Measurements from ENCODE around the gene GEMIN5.

The GEMIN5 gene

DNA sequence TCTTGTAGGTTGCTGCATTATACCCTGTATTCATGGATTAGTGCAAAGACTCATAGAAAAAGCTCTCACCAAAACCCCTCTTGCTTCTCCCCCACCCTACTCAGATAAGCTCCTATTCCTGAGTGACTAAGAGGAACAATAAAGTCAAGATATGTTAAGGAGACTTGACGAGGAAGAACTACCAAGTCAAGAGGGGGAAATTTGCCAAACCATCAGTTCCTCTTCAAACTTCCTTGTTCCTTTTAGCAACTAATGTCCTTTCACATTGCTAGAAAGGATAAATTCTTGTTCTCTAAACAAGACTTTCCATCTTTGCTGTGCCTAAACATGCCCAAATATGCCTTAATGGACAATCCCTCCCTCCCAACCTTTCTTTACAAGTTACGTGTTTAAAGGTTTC lies 52.6 kb downstream of the GEMIN5 start:
- TF ChIP-seq, protein P1, sequence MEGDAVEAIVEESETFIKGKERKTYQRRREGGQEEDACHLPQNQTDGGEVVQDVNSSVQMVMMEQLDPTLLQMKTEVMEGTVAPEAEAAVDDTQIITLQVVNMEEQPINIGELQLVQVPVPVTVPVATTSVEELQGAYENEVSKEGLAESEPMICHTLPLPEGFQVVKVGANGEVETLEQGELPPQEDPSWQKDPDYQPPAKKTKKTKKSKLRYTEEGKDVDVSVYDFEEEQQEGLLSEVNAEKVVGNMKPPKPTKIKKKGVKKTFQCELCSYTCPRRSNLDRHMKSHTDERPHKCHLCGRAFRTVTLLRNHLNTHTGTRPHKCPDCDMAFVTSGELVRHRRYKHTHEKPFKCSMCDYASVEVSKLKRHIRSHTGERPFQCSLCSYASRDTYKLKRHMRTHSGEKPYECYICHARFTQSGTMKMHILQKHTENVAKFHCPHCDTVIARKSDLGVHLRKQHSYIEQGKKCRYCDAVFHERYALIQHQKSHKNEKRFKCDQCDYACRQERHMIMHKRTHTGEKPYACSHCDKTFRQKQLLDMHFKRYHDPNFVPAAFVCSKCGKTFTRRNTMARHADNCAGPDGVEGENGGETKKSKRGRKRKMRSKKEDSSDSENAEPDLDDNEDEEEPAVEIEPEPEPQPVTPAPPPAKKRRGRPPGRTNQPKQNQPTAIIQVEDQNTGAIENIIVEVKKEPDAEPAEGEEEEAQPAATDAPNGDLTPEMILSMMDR (IDR thresholded peaks at IDR 0.05; ENCODE audit: low read depth, low read length): no peak
- H3K4me3 ChIP-seq (replicated peaks in 1 of 2; ENCODE audit: low read depth in 2 of 2, low read length in 2 of 2): no peak overlapping the region
- no peak for DNase-seq (ENCODE audit: low read depth in 2 of 2)

DNA sequence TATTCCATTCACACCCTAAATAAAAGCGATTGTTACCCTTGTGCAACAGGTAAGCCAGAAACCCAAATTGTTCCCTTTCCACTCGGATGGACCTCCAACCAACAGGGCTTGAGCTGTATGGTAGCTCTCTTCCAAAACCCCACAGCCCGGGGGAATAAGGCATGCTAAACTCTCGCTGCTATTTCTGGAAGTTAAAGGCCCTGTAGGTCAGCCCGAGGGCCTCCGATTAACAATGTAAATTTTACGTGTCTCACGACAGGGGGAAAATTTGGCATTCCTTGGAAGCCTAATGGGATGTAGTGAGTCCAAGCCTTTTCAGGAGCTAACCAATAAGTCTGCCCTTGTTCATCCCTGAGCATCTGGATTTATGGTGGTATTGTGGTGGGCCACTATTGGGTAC lies 53.6 kb downstream of the GEMIN5 start:
- TF ChIP-seq, protein P1 (IDR thresholded peaks at IDR 0.05; ENCODE audit: low read depth, low read length): no peak
- no peak overlapping the region for H3K4me3 ChIP-seq (replicated peaks in 1 of 2; ENCODE audit: low read depth in 2 of 2, low read length in 2 of 2)
- DNase-seq (ENCODE audit: low read depth in 2 of 2): no peak

DNA sequence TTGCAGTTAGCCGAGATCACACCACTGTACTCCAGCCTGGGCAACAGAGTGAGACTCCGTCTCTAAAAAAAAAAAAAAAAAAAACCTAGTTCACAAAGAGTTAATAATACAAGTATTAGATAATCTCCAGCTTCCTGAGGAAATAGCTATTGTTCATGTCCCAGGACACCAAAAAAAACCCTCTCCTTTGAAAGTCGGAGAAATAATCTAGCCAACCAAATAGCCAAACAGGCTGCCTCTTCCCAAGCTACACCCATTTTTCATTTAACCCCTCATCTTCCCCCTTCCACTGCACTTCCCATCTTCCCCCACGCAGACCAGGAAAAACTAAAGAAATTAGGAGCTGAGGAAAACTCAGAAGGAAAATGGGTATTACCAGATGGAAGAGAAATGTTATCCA lies 56.0 kb downstream of the GEMIN5 start:
- DNase-seq (ENCODE audit: low read depth in 2 of 2): peak; percentile 38 to 49
- TF ChIP-seq, protein P1 (IDR thresholded peaks at IDR 0.05; ENCODE audit: low read depth, low read length): no peak
- H3K4me3 ChIP-seq (replicated peaks in 1 of 2; ENCODE audit: low read depth in 2 of 2, low read length in 2 of 2): no peak overlapping the region

DNA sequence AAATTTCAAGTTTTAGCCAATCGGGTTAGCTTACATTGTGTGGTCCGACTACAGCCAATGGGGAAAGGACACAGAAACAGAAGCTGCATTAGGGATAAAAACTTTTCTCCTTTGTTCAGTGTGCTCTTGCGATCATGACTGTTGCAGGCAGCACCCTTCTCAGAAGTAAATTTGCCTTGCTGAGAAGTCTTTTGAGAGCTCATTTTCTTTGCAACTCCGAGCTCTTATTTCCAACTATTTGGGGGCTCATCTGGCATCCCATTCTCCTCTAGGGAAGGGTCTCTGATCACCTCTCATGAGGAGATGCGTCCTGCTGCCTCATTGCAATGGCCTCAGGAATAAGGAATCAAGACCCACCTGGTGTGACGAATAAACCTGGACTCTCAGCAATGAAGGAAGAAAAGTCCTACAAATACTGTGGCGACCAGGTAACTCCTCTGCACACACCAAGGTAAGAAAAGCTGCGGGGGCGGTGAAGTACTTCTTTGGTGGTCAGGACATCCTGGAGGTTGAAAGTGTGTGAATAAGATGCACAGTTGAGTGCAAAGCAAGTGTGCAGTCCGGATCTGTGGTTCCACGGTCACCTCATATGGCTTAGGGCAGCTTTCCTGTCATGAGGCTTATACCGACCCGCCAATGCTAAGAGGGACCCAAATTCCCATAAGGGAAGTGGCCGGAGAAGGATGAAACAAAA lies 59.2 kb downstream of the GEMIN5 start:
- H3K4me3 ChIP-seq (replicated peaks in 1 of 2; ENCODE audit: low read depth in 2 of 2, low read length in 2 of 2): no peak overlapping the region
- TF ChIP-seq, protein P1 (IDR thresholded peaks at IDR 0.05; ENCODE audit: low read depth, low read length): no peak
- no peak for DNase-seq (ENCODE audit: low read depth in 2 of 2)

DNA sequence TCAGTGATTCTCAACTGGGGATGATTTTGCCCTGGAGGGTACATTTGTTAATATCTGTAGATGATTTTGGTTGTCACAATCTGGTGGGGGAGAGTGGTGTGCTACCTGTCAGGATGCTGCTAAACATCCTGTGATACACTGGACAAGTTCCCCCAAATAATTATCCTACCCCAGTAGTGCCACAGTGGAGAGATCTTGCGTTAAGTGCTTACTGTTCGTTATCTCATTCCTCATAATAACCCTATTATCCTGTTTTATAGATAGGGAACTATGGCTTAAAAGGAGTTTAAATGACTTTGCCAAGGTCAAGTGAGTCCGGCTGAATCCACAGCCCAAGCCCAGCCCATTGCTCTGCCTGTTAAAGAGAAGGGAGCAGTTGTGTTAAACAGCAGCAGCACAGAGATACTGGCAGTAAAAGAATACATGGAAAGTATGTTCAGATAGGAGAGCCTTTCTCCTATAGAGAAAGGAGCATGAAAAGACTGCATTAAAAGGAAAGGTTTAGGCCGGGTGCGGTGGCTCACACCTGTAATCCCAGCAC lies 64.2 kb downstream of the GEMIN5 start:
- TF ChIP-seq, protein P1 (IDR thresholded peaks at IDR 0.05; ENCODE audit: low read depth, low read length): no peak
- no peak overlapping the region for H3K4me3 ChIP-seq (replicated peaks in 1 of 2; ENCODE audit: low read depth in 2 of 2, low read length in 2 of 2)
- no peak for DNase-seq (ENCODE audit: low read depth in 2 of 2)

DNA sequence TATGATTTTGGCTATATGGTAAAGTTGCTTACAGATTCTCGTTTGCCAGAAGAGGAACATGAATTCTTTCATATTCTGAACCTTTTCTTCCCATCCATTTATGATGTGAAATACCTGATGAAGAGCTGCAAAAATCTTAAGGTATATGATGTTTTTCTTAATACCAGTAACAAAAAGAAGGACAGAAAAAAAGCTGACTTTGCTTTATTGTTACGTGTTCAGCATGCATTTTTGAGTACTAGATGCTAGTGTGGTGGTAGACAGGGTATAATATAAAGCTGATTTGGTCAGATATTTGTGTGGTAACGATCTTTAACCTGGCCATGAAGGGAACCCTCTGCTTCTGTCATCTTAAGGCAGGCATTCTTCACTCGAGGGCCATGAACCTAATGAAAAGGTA lies 66.3 kb downstream of the GEMIN5 start:
- no peak overlapping the region for H3K4me3 ChIP-seq (replicated peaks in 1 of 2; ENCODE audit: low read depth in 2 of 2, low read length in 2 of 2)
- TF ChIP-seq, protein P1 (IDR thresholded peaks at IDR 0.05; ENCODE audit: low read depth, low read length): no peak
- DNase-seq (ENCODE audit: low read depth in 2 of 2): no peak

All from cardiac fibroblast (primary cell).